Karpas-422 (cell line): ENCODE data around the gene OXCT1. TPM values are rescaled to one million over a fixed set of nuclear protein-coding genes. Genes with fewer than 3 reads are reported as not detected.

Experiments
- DNase-seq: peaks from one replicate; pipeline ENCODE4 v3.0.0-alpha.2; 2015
- H2AFZ ChIP-seq: fragments of 200-600 bp; sonication (generic); 2 replicates; pipeline ENCODE4 v1.6.1; 2014; ENCODE audit warnings: antibody characterized with exemption, low read length, mixed read lengths
- H3K27ac ChIP-seq: fragments of 200-600 bp; sonication (generic); 2 replicates; pipeline ENCODE4 v1.5.1; 2014; ENCODE audit warnings: mild to moderate bottlenecking, low read length, moderate library complexity
- H3K27me3 ChIP-seq: fragments of 200-600 bp; sonication (generic); 2 replicates; pipeline ENCODE4 v1.6.1; 2014; ENCODE audit warnings: low read length, mixed read lengths
- H3K36me3 ChIP-seq: fragments of 200-600 bp; sonication (generic); 2 replicates; pipeline ENCODE4 v1.6.1; 2014; ENCODE audit warnings: low read length, mixed read lengths; ENCODE audit not compliant: insufficient read depth
- H3K4me1 ChIP-seq: fragments of 200-600 bp; sonication (generic); 2 replicates; pipeline ENCODE4 v1.6.1; 2014; ENCODE audit warnings: mild to moderate bottlenecking, low read length, mixed read lengths
- H3K4me2 ChIP-seq: fragments of 200-600 bp; sonication (generic); 2 replicates; pipeline ENCODE4 v1.6.1; 2014; ENCODE audit warnings: low read length, low read depth, mild to moderate bottlenecking; ENCODE audit not compliant: poor library complexity, severe bottlenecking
- H3K4me3 ChIP-seq: fragments of 200-600 bp; sonication (generic); 2 replicates; pipeline ENCODE4 v1.5.1; 2014; ENCODE audit warnings: mild to moderate bottlenecking, antibody characterized with exemption, low read length, mixed read lengths
- H3K79me2 ChIP-seq: fragments of 200-600 bp; sonication (generic); 2 replicates; pipeline ENCODE4 v1.6.1; 2014; ENCODE audit warnings: mild to moderate bottlenecking, low read length, mixed read lengths
- H3K9ac ChIP-seq: fragments of 200-600 bp; sonication (generic); 2 replicates; pipeline ENCODE4 v1.6.0; 2014; ENCODE audit warnings: low read length
- H3K9me2 ChIP-seq: fragments of 200-600 bp; sonication (generic), shearing (Covaris generic); replicated peaks from 2 replicates; pipeline ENCODE4 v1.6.0; 2014; ENCODE audit warnings: mild to moderate bottlenecking, low read length, moderate library complexity; ENCODE audit not compliant: insufficient read depth
- H3K9me3 ChIP-seq: fragments of 300-700, 200-600 bp; sonication (generic); 2 replicates; pipeline ENCODE4 v1.6.1; 2014; ENCODE audit warnings: low read length, mixed read lengths
- H4K20me1 ChIP-seq: fragments of 200-600 bp; sonication (generic); 2 replicates; pipeline ENCODE4 v1.6.1; 2014; ENCODE audit warnings: mild to moderate bottlenecking, antibody characterized with exemption, low read length, low read depth; ENCODE audit not compliant: insufficient read depth
- total RNA-seq: library from RNA; depleted of rRNA; stranded (reverse); fragments of >200 nt; shearing (Covaris generic); gene quantifications from 2 replicates; pipeline ENCODE4 v1.2.3, GENCODE V29; 2014; ENCODE audit warnings: low replicate concordance; rRNA removed

OXCT1 gene
- total RNA-seq, 1 experiment from 2014 or later, result 62.8 TPM

DNA sequence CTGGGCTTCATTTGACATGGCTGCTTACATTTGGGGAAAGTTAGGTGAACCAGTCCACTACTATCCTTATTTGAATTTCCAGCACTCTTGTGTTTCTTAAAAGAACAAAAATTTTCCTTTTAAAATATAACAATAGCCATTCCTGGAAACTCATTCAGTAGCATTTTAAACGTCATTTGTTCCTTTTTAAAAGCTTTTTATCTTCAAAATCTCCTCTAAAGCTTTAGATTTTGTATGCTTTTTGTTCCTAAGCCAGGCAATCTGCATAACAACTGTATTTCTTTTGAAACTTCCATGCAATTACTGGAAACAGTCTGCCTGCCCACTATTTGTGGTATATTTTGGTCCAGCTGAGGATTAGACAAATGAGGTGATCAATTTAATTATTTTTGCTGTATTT is 187.6 kb downstream of the OXCT1 start:
- H3K4me3 ChIP-seq, result no peak overlapping the region
- H3K27me3 ChIP-seq, result no peaks in the 10 kb centered on the region
- no peaks in the 10 kb centered on the region for H3K9me3 ChIP-seq
- H3K9me2 ChIP-seq, result no peaks in the 10 kb centered on the region
- no peaks in the 10 kb centered on the region for H3K79me2 ChIP-seq
- no peak overlapping the region for H3K9ac ChIP-seq
- no peak overlapping the region for H2AFZ ChIP-seq
- H3K36me3 ChIP-seq, result no peaks in the 10 kb centered on the region
- H3K4me1 ChIP-seq, result no peaks in the 10 kb centered on the region
- H4K20me1 ChIP-seq, result no peaks in the 10 kb centered on the region
- DNase-seq, result no peak
- H3K27ac ChIP-seq, result no peak overlapping the region
- no peak overlapping the region for H3K4me2 ChIP-seq

DNA sequence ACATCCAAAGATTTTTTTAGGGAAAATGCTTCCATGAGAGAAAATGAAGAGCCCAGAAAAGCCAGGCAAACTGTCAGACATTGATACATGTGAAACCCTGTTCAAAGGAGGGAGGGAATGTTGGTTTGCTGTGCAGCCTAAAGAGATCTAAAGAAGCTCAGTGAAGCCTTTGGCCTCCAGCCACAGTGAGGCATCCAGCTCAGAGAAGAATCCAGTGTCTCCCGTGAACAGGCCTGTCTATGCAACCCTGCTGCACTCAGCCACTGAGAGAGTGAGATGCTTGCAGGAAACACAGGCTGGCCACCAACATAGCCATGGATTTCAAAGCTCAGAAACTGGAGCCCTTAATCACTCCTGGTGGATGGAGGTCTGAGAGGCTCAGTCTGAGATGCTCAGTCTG is 188.4 kb downstream of the OXCT1 start:
- Histone ChIP-seq H3K36me3 (no peaks in the 10 kb centered on the region), H3K79me2 (no peaks in the 10 kb centered on the region), H3K4me3 (no peak overlapping the region), H3K27ac (no peak overlapping the region), H4K20me1 (no peaks in the 10 kb centered on the region), H3K4me1 (no peaks in the 10 kb centered on the region), H3K4me2 (no peak overlapping the region), H3K9ac (no peak overlapping the region), H3K9me3 (no peaks in the 10 kb centered on the region), H2AFZ (no peak overlapping the region), H3K27me3 (no peaks in the 10 kb centered on the region), H3K9me2 (no peaks in the 10 kb centered on the region)
- DNase-seq, result no peak

Other genes starting within 250 kb of the OXCT1 start
- 14.0 and 42.9 TPM in 2 replicates for gene RIMOC1, start 33.9 kb upstream of the OXCT1 start, total RNA-seq
- gene FBXO4, start 54.9 kb upstream of the OXCT1 start, total RNA-seq, result 21.4 and 48.4 TPM in 2 replicates